Uterus (tissue), 4 donors: ENCODE measurements around the gene CELSR1. TPM values are rescaled to one million over a fixed set of nuclear protein-coding genes. Genes with fewer than 3 reads are reported as not detected.

Experiments
- DNase-seq, 2 donors: peaks; one replicate each; pipeline ENCODE4 v3.0.0-alpha.2; 2019 to 2020
- H3K27ac ChIP-seq, 2 donors: fragments of 200-600 bp; sonication (generic); 1 replicate in 1 of 2; 2 replicates in 1 of 2; pipeline ENCODE4 v1.5.1; 2016 to 2018
- H3K27me3 ChIP-seq, 2 donors: fragments of 200-600 bp; sonication (generic); one replicate each; pipeline ENCODE4 v1.5.1; 2018 to 2019; ENCODE audit warnings: control low read depth in 1 of 2
- H3K36me3 ChIP-seq, 2 donors: fragments of 200-600 bp; sonication (generic); one replicate each; pipeline ENCODE4 v1.5.1; 2019; ENCODE audit warnings: control low read depth in 1 of 2
- H3K4me1 ChIP-seq, 2 donors: fragments of 200-600 bp; sonication (generic); one replicate each; pipeline ENCODE4 v1.5.1; 2018 to 2019; ENCODE audit warnings: control low read depth in 1 of 2
- H3K4me3 ChIP-seq, 2 donors: fragments of 200-600 bp; sonication (generic); 1 replicate in 1 of 2; 2 replicates in 1 of 2; pipeline ENCODE4 v1.5.1; 2018 to 2019; ENCODE audit warnings: mild to moderate bottlenecking in 1 of 2
- H3K9me3 ChIP-seq, 2 donors: fragments of 200-600 bp; sonication (generic); one replicate each; pipeline ENCODE4 v1.5.1; 2019; ENCODE audit warnings: control low read depth in 1 of 2
- CTCF ChIP-seq, 4 experiments: fragments of 200-600 bp in 2 of 4; fragments of 450-650 bp in 2 of 4; sonication (generic) in 2 of 4; IDR thresholded peaks; one replicate each; pipeline ENCODE4 v1.5.1; 2016 to 2019; ENCODE audit warnings: antibody characterized with exemption in 4 of 4, mild to moderate bottlenecking in 2 of 4, moderate library complexity in 1 of 4
- POLR2A ChIP-seq, 2 donors: fragments of 450-650 bp; IDR thresholded peaks; one replicate each; pipeline ENCODE4 v1.6.1; 2016; ENCODE audit warnings: antibody characterized with exemption in 2 of 2, mild to moderate bottlenecking in 1 of 2, moderate library complexity in 1 of 2
- intact Hi-C: fragments of 100-400 bp; cut with DNase I; formaldehyde crosslinking; loops from one replicate; pipeline ENCODE4 v1.15.1; 2023; ENCODE audit warnings: low total_unique reads
- total RNA-seq, 4 donors: library from RNA; depleted of rRNA in 3 of 4; stranded (reverse); fragments of >200 nt in 3 of 4; gene quantifications; one replicate each; pipeline versions ENCODE4 v1.1.0 to v1.2.4, GENCODE V29; 2014 to 2023
- donor health status: DM: yes; HTN: yes; CAD: no.

CELSR1 gene
- total RNA-seq, 4 donors from 2014 or later: 1.5 to 15.8 (median 8.4) TPM

GRCh38 chr22:46483353-46483752 lies 54.1 kb downstream of the CELSR1 start:
- H3K9me3 ChIP-seq: no peaks in the 10 kb centered on the region
- no peaks in the 10 kb centered on the region for H3K4me1 ChIP-seq
- H3K4me3 ChIP-seq: no peak overlapping the region
- H3K27me3 ChIP-seq: no peaks in the 10 kb centered on the region
- no peaks in the 10 kb centered on the region for H3K36me3 ChIP-seq
- intact Hi-C loops: no loop called here
- TF ChIP-seq CTCF (IDR thresholded peaks at IDR 0.05): no peak
- no peak overlapping the region for H3K27ac ChIP-seq
- no peak for DNase-seq

- Histone ChIP-seq H3K27me3 (no peaks in the 10 kb centered on the region), H3K27ac (no peak overlapping the region), H3K4me3 (no peak overlapping the region), H3K9me3 (no peaks in the 10 kb centered on the region), H3K36me3 (no peaks in the 10 kb centered on the region), H3K4me1 (no peaks in the 10 kb centered on the region)
- TF ChIP-seq CTCF (IDR thresholded peaks at IDR 0.05): no peak
- no peak for TF ChIP-seq POLR2A (IDR thresholded peaks at IDR 0.05)
- intact Hi-C loops: no loop called here
- no peak for DNase-seq
These were observed 55.3 kb downstream of the CELSR1 start for GRCh38 chr22:46482056-46482675.

GRCh38 chr22:46481386-46481785 lies 56.0 kb downstream of the CELSR1 start:
- Histone ChIP-seq H3K4me3 (no peak overlapping the region), H3K9me3 (no peaks in the 10 kb centered on the region), H3K4me1 (no peaks in the 10 kb centered on the region), H3K36me3 (no peaks in the 10 kb centered on the region), H3K27ac (no peak overlapping the region), H3K27me3 (no peaks in the 10 kb centered on the region)
- no peak for DNase-seq
- intact Hi-C loops: no loop called here
- TF ChIP-seq POLR2A (IDR thresholded peaks at IDR 0.05) (no peak), CTCF (IDR thresholded peaks at IDR 0.05) (no peak)

- Histone ChIP-seq H3K4me3 (no peak overlapping the region), H3K27ac (no peak overlapping the region), H3K27me3 (no peaks in the 10 kb centered on the region), H3K4me1 (no peaks in the 10 kb centered on the region), H3K36me3 (no peaks in the 10 kb centered on the region), H3K9me3 (no peaks in the 10 kb centered on the region)
- intact Hi-C loops: no loop called here
- TF ChIP-seq CTCF (IDR thresholded peaks at IDR 0.05): no peak
- no peak for TF ChIP-seq POLR2A (IDR thresholded peaks at IDR 0.05)
- DNase-seq: no peak
These were observed 57.0 kb downstream of the CELSR1 start for GRCh38 chr22:46480396-46480795.

DNA sequence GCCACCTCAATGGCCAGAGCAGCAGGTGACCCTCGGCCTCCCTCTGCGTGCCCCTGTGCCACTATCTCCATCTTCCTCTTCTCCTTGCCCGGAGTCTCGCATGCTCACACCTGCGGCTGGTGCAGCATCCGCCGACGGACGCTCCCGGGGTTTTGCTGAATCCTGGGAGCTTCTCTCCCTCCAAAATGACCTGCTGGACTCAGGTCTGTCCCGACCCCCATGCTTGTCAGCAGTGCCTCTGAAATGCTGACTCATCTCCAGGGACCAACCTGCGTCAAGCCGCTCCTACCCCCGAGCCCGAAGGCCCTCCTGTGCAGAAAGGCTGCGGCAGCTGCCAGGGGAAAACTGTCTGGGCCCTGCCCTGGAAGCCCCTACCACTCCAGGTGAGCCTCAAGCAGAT lies 58.4 kb downstream of the CELSR1 start:
- Histone ChIP-seq H3K27ac (no peak overlapping the region), H3K36me3 (no peaks in the 10 kb centered on the region), H3K4me1 (no peaks in the 10 kb centered on the region), H3K9me3 (no peaks in the 10 kb centered on the region), H3K4me3 (no peak overlapping the region), H3K27me3 (no peaks in the 10 kb centered on the region)
- intact Hi-C loops: no loop called here
- no peak for DNase-seq
- TF ChIP-seq CTCF (IDR thresholded peaks at IDR 0.05) (no peak), POLR2A (IDR thresholded peaks at IDR 0.05) (no peak)
